Adrenal gland (tissue), 12 donors: Measurements from ENCODE around the gene KIZ. TPM values are rescaled to one million over a fixed set of nuclear protein-coding genes. Genes with fewer than 3 reads are reported as not detected.

ENCODE experiments used
- DNase-seq, 7 donors: peaks; one replicate each; pipeline ENCODE4 v3.0.0-alpha.2; 2019 to 2020
- H3K27ac ChIP-seq, 5 donors: fragments of 200-600 bp; sonication (generic) in 4 of 5; 1 replicate in 3 of 5; 2 replicates in 2 of 5; pipeline versions ENCODE4 v1.5.1 to v1.8.0; 2016 to 2020; ENCODE audit warnings: mild to moderate bottlenecking in 1 of 5
- H3K27me3 ChIP-seq: fragments of 200-600 bp; 2 replicates; pipeline ENCODE4 v1.8.0; 2021
- H3K36me3 ChIP-seq, 2 donors: fragments of 200-600 bp; replicated peaks in 1 of 2; 1 replicate in 1 of 2; 2 replicates in 1 of 2; pipeline versions ENCODE4 v1.5.1 to v1.8.0; 2018 to 2022
- H3K4me1 ChIP-seq, 2 donors: fragments of 200-600 bp; replicated peaks in 1 of 2; 1 replicate in 1 of 2; 2 replicates in 1 of 2; pipeline versions ENCODE4 v1.5.1 to v1.8.0; 2018 to 2021
- H3K4me3 ChIP-seq, 4 donors: fragments of 200-600 bp; sonication (generic) in 3 of 4; one replicate each; pipeline ENCODE4 v1.5.1; 2016 to 2018
- H3K9me3 ChIP-seq, 3 donors: fragments of 200-600 bp; sonication (generic) in 1 of 3; replicated peaks in 1 of 3; 1 replicate in 2 of 3; 2 replicates in 1 of 3; pipeline versions ENCODE4 v1.5.1 to v1.8.0; 2016 to 2021
- CTCF ChIP-seq, 6 experiments: fragments of 450-650 bp in 4 of 6; fragments of 200-600 bp in 2 of 6; sonication (generic) in 1 of 6; IDR thresholded peaks; 1 replicate in 5 of 6; 2 replicates in 1 of 6; pipeline versions ENCODE4 v1.5.1 to v1.8.0; 2016 to 2021; ENCODE audit warnings: antibody characterized with exemption in 6 of 6, mild to moderate bottlenecking in 2 of 6, moderate library complexity in 1 of 6
- POLR2A ChIP-seq, 2 donors: fragments of 450-650 bp; IDR thresholded peaks; one replicate each; pipeline ENCODE4 v1.6.1; 2017; ENCODE audit warnings: antibody characterized with exemption in 2 of 2, mild to moderate bottlenecking in 2 of 2, moderate library complexity in 1 of 2
- WGBS, 4 donors: extraction: QIAGEN DNeasy Blood & Tissue Kit in 2 of 4; methylation state at CpG; one replicate each; pipeline versions ENCODE4 v1.1.5 to v1.1.7; 2013 to 2017; 5-methylcytosine and 5-hydroxymethylcytosine counted together
- intact Hi-C, 2 donors: fragments of 100-400 bp; cut with DNase I; formaldehyde crosslinking; loops; one replicate each; pipeline versions ENCODE4 v1.14.1 to v1.15.0; 2022 to 2023
- polyA plus RNA-seq, 3 donors: library from polyadenylated mRNA; stranded (reverse); fragments of 200-250 nt in 2 of 3; fragments of 350-450 nt in 1 of 3; fragmentation: Illumina TruSeq in 1 of 3; extraction: RNeasy Lipid Tissue Mini Kit (QIAGEN cat#74804) in 1 of 3; gene quantifications; one replicate each; pipeline ENCODE4 v1.2.3, GENCODE V29; 2013 to 2014
- total RNA-seq, 9 donors: library from RNA; depleted of rRNA in 4 of 9; stranded (reverse); fragments of >200 nt in 4 of 9; fragments of 120-200 nt in 1 of 9; fragmentation: NEBNext Ultra II Directional in 1 of 9; extraction: Animal tissue kit (Norgen Biotek cat#: 25700) in 1 of 9; gene quantifications; one replicate each; pipeline versions ENCODE4 v1.1.0 to v1.2.4, GENCODE V29; 2013 to 2023
- donor health status: healthy with polysubstance abuse.
- donor health status: Bipolar disorder and iron deficiency.
- donor health status: DM: yes; HTN: yes; CAD: no.
- donor health status: DM: no; HTN: no; CAD: no.
- donor health status: DM: no; HTN: no; CAD: no.
- donor health status: DM: yes; HTN: yes; CAD: no.

The KIZ gene
- total and polyA plus RNA-seq, 12 donors = 10.4 to 62.9 (median 15.3) TPM

- 5 to 9% (median 7%) methylated on average over 46 to 64 of the region's 64 CpGs for WGBS, 4 donors
- Histone ChIP-seq H3K9me3 (no peaks in the 10 kb centered on the region), H3K27me3 (peaks cover 79% of the 10 kb centered on the region), H3K27ac (no peak overlapping the region), H3K4me3 (peak overlapping the region in 2 of 4 donors; percentile 10 to 50), H3K4me1 (peaks cover 12 to 32% of the 10 kb centered on the region in 2 donors), H3K36me3 (no peaks in the 10 kb centered on the region)
- DNase-seq = no peak
- TF ChIP-seq CTCF (IDR thresholded peaks at IDR 0.05) (no peak), POLR2A (IDR thresholded peaks at IDR 0.05) (no peak)
- intact Hi-C loops = no loop called here
Measured at GRCh38 chr20:21100578-21101452, 25.1 kb upstream of the KIZ start.

DNA sequence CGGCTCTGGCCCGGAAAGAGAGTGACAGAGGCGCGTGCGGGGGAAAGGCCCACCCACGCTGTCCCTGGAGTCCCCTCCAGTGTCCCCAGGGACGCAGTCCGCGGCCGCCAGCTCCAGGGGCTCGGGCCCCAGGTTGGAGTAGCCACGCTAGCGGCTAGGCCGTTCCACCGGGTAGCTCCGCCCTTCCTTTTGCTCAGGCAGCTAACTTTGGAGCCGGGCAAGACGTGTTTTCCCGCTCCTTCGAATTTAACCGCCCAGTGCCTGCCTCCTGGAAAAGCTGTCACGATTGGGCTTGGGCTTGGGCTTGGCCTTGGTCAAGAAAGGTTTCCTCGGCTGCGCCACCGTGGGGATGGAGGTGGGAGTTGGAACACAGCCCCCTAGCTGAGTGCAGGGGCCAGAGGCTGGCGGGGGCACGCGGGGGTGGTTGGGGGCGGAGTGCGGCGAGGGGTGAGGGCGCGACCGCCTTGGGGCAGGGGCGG, 24.4 kb upstream of the KIZ start:
- H3K27me3 ChIP-seq = peaks cover 86% of the 10 kb centered on the region
- intact Hi-C loops = no loop called here
- TF ChIP-seq POLR2A (IDR thresholded peaks at IDR 0.05) = no peak
- TF ChIP-seq CTCF (IDR thresholded peaks at IDR 0.05) = no peak
- H3K4me3 ChIP-seq = peak overlapping the region in 1 of 4 donors; percentile 50
- no peaks in the 10 kb centered on the region for H3K9me3 ChIP-seq
- H3K4me1 ChIP-seq = peaks cover 12 to 32% of the 10 kb centered on the region in 2 donors
- no peak for DNase-seq
- H3K36me3 ChIP-seq = no peaks in the 10 kb centered on the region
- 5% methylated on average over 15 to 35 of the region's 35 CpGs; no CpG with 5 or more reads in 1 of the 4 donors for WGBS, 4 donors
- no peak overlapping the region for H3K27ac ChIP-seq

GRCh38 chr20:21101932-21102575, 23.8 kb upstream of the KIZ start:
- Histone ChIP-seq H3K27ac (no peak overlapping the region), H3K4me3 (peak overlapping the region in 1 of 4 donors; percentile 50), H3K9me3 (no peaks in the 10 kb centered on the region), H3K4me1 (peaks cover 12 to 32% of the 10 kb centered on the region in 2 donors), H3K27me3 (peaks cover 91% of the 10 kb centered on the region), H3K36me3 (no peaks in the 10 kb centered on the region)
- intact Hi-C loops = no loop called here
- 6 to 8% (median 7%) methylated on average over 19 to 35 of the region's 35 CpGs; no CpG with 5 or more reads in 1 of the 4 donors for WGBS, 4 donors
- no peak for DNase-seq
- TF ChIP-seq POLR2A (IDR thresholded peaks at IDR 0.05) (no peak), CTCF (IDR thresholded peaks at IDR 0.05) (no peak)

DNA sequence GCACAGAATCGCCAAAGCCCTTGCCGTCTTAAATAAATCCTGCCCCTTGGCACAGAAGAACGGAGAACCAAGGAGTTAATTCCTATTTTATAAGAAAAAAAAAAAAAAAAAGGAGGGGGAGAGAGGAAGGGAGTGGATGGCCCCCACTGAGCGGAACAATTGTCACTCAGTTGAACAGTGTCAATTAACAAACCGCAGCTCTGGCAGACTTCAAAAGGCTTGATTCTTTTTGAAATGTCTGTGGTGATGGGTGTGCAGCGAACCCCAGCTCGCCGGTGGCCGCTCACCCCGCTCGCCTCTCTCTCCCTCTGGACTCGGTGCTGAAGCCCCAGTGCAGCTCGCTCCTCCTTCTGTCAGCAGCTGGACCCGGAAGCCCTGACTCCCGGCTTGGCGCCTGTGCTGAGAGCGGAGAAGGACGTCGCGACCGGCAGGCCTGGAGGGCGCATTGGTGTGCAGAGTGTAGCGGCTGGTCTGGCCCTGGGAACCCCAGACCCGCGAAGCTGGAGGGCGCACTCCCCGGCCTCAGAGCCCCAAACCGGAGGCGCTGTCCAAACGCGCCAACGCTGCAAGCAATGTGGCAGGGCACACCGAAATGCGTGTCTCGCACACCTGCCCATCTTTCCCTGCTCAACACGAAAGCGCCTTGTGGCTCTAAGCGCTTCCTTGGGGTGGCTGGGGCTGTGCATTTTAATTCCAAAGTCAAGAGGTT, 23.1 kb upstream of the KIZ start:
- peak in 3 of 7 donors; percentile 23 to 33 (median 23) for DNase-seq
- WGBS, 4 donors = 1 to 9% (median 4%) methylated on average over 19 to 38 of the region's 38 CpGs
- H3K9me3 ChIP-seq = no peaks in the 10 kb centered on the region
- peaks cover 97% of the 10 kb centered on the region for H3K27me3 ChIP-seq
- no peak for TF ChIP-seq POLR2A (IDR thresholded peaks at IDR 0.05)
- TF ChIP-seq CTCF (IDR thresholded peaks at IDR 0.05) = no peak
- no peaks in the 10 kb centered on the region for H3K36me3 ChIP-seq
- peaks cover 12 to 32% of the 10 kb centered on the region in 2 donors for H3K4me1 ChIP-seq
- no peak overlapping the region for H3K27ac ChIP-seq
- intact Hi-C loops = no loop called here
- H3K4me3 ChIP-seq = peak overlapping the region in 1 of 4 donors; percentile 13
